ENCODE results near the gene LCP1.
"Not testable (repeated sequence)": the region's sequence is repeated elsewhere in the genome, so short reads cannot be mapped to it uniquely, and the experiment has no call there.

The LCP1 gene

GRCh38 chr13:46181377-46181839 lies 569 bp downstream of the LCP1 start:
- no peak for DNase-seq

- DNase-seq: no peak
These were observed 1.8 kb downstream of the LCP1 start for GRCh38 chr13:46179969-46180763.

GRCh38 chr13:46179491-46179908 lies 2.5 kb downstream of the LCP1 start:
- DNase-seq: peak; percentile 78 to 80

- no peak for DNase-seq
These were observed 3.2 kb downstream of the LCP1 start for GRCh38 chr13:46178821-46179220.

GRCh38 chr13:46178143-46178542 lies 3.8 kb downstream of the LCP1 start:
- DNase-seq: no peak

GRCh38 chr13:46176756-46177155 lies 5.2 kb downstream of the LCP1 start:
- DNase-seq: peak; percentile 56 to 61

GRCh38 chr13:46173656-46174055 lies 8.3 kb downstream of the LCP1 start:
- DNase-seq: peak; percentile 61 to 62

GRCh38 chr13:46172531-46172991 lies 9.4 kb downstream of the LCP1 start:
- DNase-seq: peak; percentile 62 to 75

- no peak for DNase-seq
These were observed 10.2 kb downstream of the LCP1 start for GRCh38 chr13:46171739-46172138.

GRCh38 chr13:46171217-46171616 lies 10.8 kb downstream of the LCP1 start:
- DNase-seq: no peak

- peak in 1 of 2 donors; percentile 66 for DNase-seq
These were observed 11.3 kb downstream of the LCP1 start for GRCh38 chr13:46170687-46171086.

- DNase-seq: no peak
These were observed 11.7 kb downstream of the LCP1 start for GRCh38 chr13:46170268-46170667.

GRCh38 chr13:46169758-46170157 lies 12.2 kb downstream of the LCP1 start:
- no peak for DNase-seq

GRCh38 chr13:46168783-46169182 lies 13.2 kb downstream of the LCP1 start:
- DNase-seq: no peak

GRCh38 chr13:46168341-46168740 lies 13.6 kb downstream of the LCP1 start:
- DNase-seq: peak; percentile 69 to 75

- DNase-seq: no peak
These were observed 14.9 kb downstream of the LCP1 start for GRCh38 chr13:46166947-46167610.

GRCh38 chr13:46166224-46166584 lies 15.8 kb downstream of the LCP1 start:
- no peak for DNase-seq

- DNase-seq: peak; percentile 38 to 71
These were observed 16.3 kb downstream of the LCP1 start for GRCh38 chr13:46165485-46166223.

GRCh38 chr13:46164661-46165060 lies 17.3 kb downstream of the LCP1 start:
- no peak for DNase-seq

GRCh38 chr13:46162741-46163140 lies 19.2 kb downstream of the LCP1 start:
- not testable (repeated sequence) for DNase-seq

- peak; percentile 62 to 85 for DNase-seq
These were observed 21.4 kb downstream of the LCP1 start for GRCh38 chr13:46160471-46161066.

GRCh38 chr13:46160065-46160464 lies 21.9 kb downstream of the LCP1 start:
- DNase-seq: no peak

- no peak for DNase-seq
These were observed 23.0 kb downstream of the LCP1 start for GRCh38 chr13:46158983-46159382.
